CD4-positive, alpha-beta T cell treated with Interleukin-12 subunit alpha and Interleukin-12 subunit beta, for 1 hour (primary cell): ENCODE results near the gene RFXAP.
A peak's percentile ranks its signal among the peaks of the same experiment; 100 is the strongest.
"Not testable (repeated sequence)": the region's sequence is repeated elsewhere in the genome, so short reads cannot be mapped to it uniquely, and the experiment has no call there.

Source experiments
- DNase-seq: peaks from one replicate; pipeline ENCODE4 v3.0.0-alpha.2; 2020

Gene RFXAP

GRCh38 chr13:36818804-36819738, at the start of gene RFXAP:
RFXAP (plus strand) TSS chr13:36819222; CDS start chr13:36819358, 136 bp downstream.
- DNase-seq, result peak; percentile 92

- DNase-seq, result no peak
These were observed 49.5 kb upstream of the RFXAP start for GRCh38 chr13:36769545-36769944.

GRCh38 chr13:36770741-36771140, 48.3 kb upstream of the RFXAP start:
- no peak for DNase-seq

- DNase-seq, result no peak
These were observed 46.2 kb upstream of the RFXAP start for GRCh38 chr13:36772853-36773252.

- no peak for DNase-seq
These were observed 44.1 kb upstream of the RFXAP start for GRCh38 chr13:36774931-36775330.

- no peak for DNase-seq
These were observed 42.8 kb upstream of the RFXAP start for GRCh38 chr13:36776175-36776574.

- DNase-seq, result no peak
These were observed 40.8 kb upstream of the RFXAP start for GRCh38 chr13:36778083-36778671.

- no peak for DNase-seq
These were observed 35.1 kb upstream of the RFXAP start for GRCh38 chr13:36783890-36784289.

GRCh38 chr13:36786175-36786574, 32.8 kb upstream of the RFXAP start:
- DNase-seq, result not testable (repeated sequence)

GRCh38 chr13:36787181-36787580, 31.8 kb upstream of the RFXAP start:
- DNase-seq, result no peak

- no peak for DNase-seq
These were observed 30.7 kb upstream of the RFXAP start for GRCh38 chr13:36788276-36788675.

- no peak for DNase-seq
These were observed 30.0 kb upstream of the RFXAP start for GRCh38 chr13:36789061-36789460.

- DNase-seq, result no peak
These were observed 29.3 kb upstream of the RFXAP start for GRCh38 chr13:36789730-36790129.

- no peak for DNase-seq
These were observed 24.3 kb upstream of the RFXAP start for GRCh38 chr13:36794706-36795105.

- DNase-seq, result no peak
These were observed 23.6 kb upstream of the RFXAP start for GRCh38 chr13:36795463-36795862.

GRCh38 chr13:36796052-36796451, 23.0 kb upstream of the RFXAP start:
- DNase-seq, result no peak

GRCh38 chr13:36801035-36801434, 18.0 kb upstream of the RFXAP start:
- DNase-seq, result no peak

- no peak for DNase-seq
These were observed 14.4 kb upstream of the RFXAP start for GRCh38 chr13:36804588-36804987.

- no peak for DNase-seq
These were observed 12.9 kb upstream of the RFXAP start for GRCh38 chr13:36806102-36806501.

GRCh38 chr13:36807616-36808015, 11.4 kb upstream of the RFXAP start:
- DNase-seq, result no peak

GRCh38 chr13:36813225-36813624, 5.8 kb upstream of the RFXAP start:
- DNase-seq, result no peak

- DNase-seq, result no peak
These were observed 4.6 kb upstream of the RFXAP start for GRCh38 chr13:36814465-36814864.

GRCh38 chr13:36815062-36815461, 4.0 kb upstream of the RFXAP start:
- DNase-seq, result peak; percentile 31
